GM21381 (cell line): ENCODE measurements around the gene CLEC2L.

Experiments
- ATAC-seq: cut with Tn5 transposase; IDR thresholded peaks from one replicate; pipeline ENCODE4 v1.9.1; 2021; ENCODE audit warnings: mild to moderate bottlenecking, moderate library complexity; ENCODE audit not compliant: unreplicated experiment

CLEC2L gene

GRCh38 chr7:139522830-139523198 lies 671 bp upstream of the CLEC2L start:
- ATAC-seq = no peak

GRCh38 chr7:139523968-139524815 lies 707 bp downstream of the CLEC2L start:
- ATAC-seq = no peak

GRCh38 chr7:139525239-139525638 lies 1.8 kb downstream of the CLEC2L start:
- ATAC-seq = no peak

GRCh38 chr7:139525750-139526149 lies 2.3 kb downstream of the CLEC2L start:
- no peak for ATAC-seq

- no peak for ATAC-seq
Observed at GRCh38 chr7:139526578-139527544, 3.4 kb downstream of the CLEC2L start.

GRCh38 chr7:139531094-139531493 lies 7.6 kb downstream of the CLEC2L start:
- ATAC-seq = no peak

GRCh38 chr7:139532636-139533155 lies 9.2 kb downstream of the CLEC2L start:
- ATAC-seq = no peak

GRCh38 chr7:139534096-139534495 lies 10.6 kb downstream of the CLEC2L start:
- no peak for ATAC-seq

- no peak for ATAC-seq
Observed at GRCh38 chr7:139534966-139535651, 11.6 kb downstream of the CLEC2L start.

GRCh38 chr7:139536152-139536551 lies 12.7 kb downstream of the CLEC2L start:
- ATAC-seq = no peak

- ATAC-seq = no peak
Observed at GRCh38 chr7:139538881-139539635, 15.6 kb downstream of the CLEC2L start.

GRCh38 chr7:139540203-139540602 lies 16.7 kb downstream of the CLEC2L start:
- ATAC-seq = no peak

GRCh38 chr7:139541600-139542307 lies 18.3 kb downstream of the CLEC2L start:
- no peak for ATAC-seq

- no peak for ATAC-seq
Observed at GRCh38 chr7:139542308-139543151, 19.0 kb downstream of the CLEC2L start.

GRCh38 chr7:139543801-139544603 lies 20.5 kb downstream of the CLEC2L start:
- ATAC-seq = no peak

- no peak for ATAC-seq
Observed at GRCh38 chr7:139544645-139545044, 21.2 kb downstream of the CLEC2L start.

- no peak for ATAC-seq
Observed at GRCh38 chr7:139548302-139549028, 25.0 kb downstream of the CLEC2L start.
